ENCODE data around the gene PDCD1.
"Not testable (repeated sequence)": the region's sequence is repeated elsewhere in the genome, so short reads cannot be mapped to it uniquely, and the experiment has no call there.

PDCD1 gene

GRCh38 chr2:241818229-241818942 lies 40.3 kb downstream of the PDCD1 start:
- H3K27me3 Mint-ChIP-seq: peaks cover 25% of the 10 kb centered on the region
- peaks cover 3% of the 10 kb centered on the region for H3K36me3 Mint-ChIP-seq
- H3K27ac Mint-ChIP-seq: no peak overlapping the region
- peaks cover 2% of the 10 kb centered on the region for H3K9me3 Mint-ChIP-seq
- ATAC-seq (ENCODE audit: low read depth): no peak
- DNase-seq (ENCODE audit: low spot score in 2 of 2): peak in 1 of 2 donors; percentile 11
- H3K4me3 Mint-ChIP-seq: no peak overlapping the region
- peaks cover 19% of the 10 kb centered on the region for H3K4me1 Mint-ChIP-seq

GRCh38 chr2:241817821-241818215 lies 40.9 kb downstream of the PDCD1 start:
- not testable (repeated sequence) for ATAC-seq (ENCODE audit: low read depth); H3K4me3 Mint-ChIP-seq; H3K36me3 Mint-ChIP-seq; H3K9me3 Mint-ChIP-seq
- DNase-seq (ENCODE audit: low spot score in 2 of 2): peak in 1 of 2 donors; percentile 3
- H3K4me1 Mint-ChIP-seq: peaks cover 16% of the 10 kb centered on the region
- peaks cover 22% of the 10 kb centered on the region for H3K27me3 Mint-ChIP-seq
- peak overlapping the region; percentile 45 for H3K27ac Mint-ChIP-seq

GRCh38 chr2:241817126-241817820 lies 41.4 kb downstream of the PDCD1 start:
- no peak for ATAC-seq (ENCODE audit: low read depth)
- Mint-ChIP-seq H3K4me3 (peak overlapping the region; percentile 63), H3K36me3 (no peaks in the 10 kb centered on the region), H3K4me1 (peaks cover 13% of the 10 kb centered on the region), H3K27me3 (peaks cover 17% of the 10 kb centered on the region), H3K27ac (peak overlapping the region; percentile 45), H3K9me3 (no peaks in the 10 kb centered on the region)
- DNase-seq (ENCODE audit: low spot score in 2 of 2): no peak

- H3K4me3 Mint-ChIP-seq: no peak overlapping the region
- DNase-seq (ENCODE audit: low spot score in 2 of 2) (no peak), ATAC-seq (ENCODE audit: low read depth) (no peak)
- no peaks in the 10 kb centered on the region for H3K9me3 Mint-ChIP-seq
- no peaks in the 10 kb centered on the region for H3K36me3 Mint-ChIP-seq
- H3K4me1 Mint-ChIP-seq: peaks cover 13% of the 10 kb centered on the region
- H3K27me3 Mint-ChIP-seq: peaks cover 17% of the 10 kb centered on the region
- peak overlapping the region; percentile 45 for H3K27ac Mint-ChIP-seq
Observed at GRCh38 chr2:241816431-241817121, 42.1 kb downstream of the PDCD1 start.

GRCh38 chr2:241815477-241816430 lies 42.9 kb downstream of the PDCD1 start:
- Mint-ChIP-seq H3K27me3 (peaks cover 14% of the 10 kb centered on the region), H3K9me3 (no peaks in the 10 kb centered on the region), H3K27ac (no peak overlapping the region), H3K4me3 (no peak overlapping the region), H3K4me1 (peaks cover 11% of the 10 kb centered on the region), H3K36me3 (no peaks in the 10 kb centered on the region)
- peak in 1 of 2 donors; percentile 11 for DNase-seq (ENCODE audit: low spot score in 2 of 2)
- ATAC-seq (ENCODE audit: low read depth): no peak

GRCh38 chr2:241814643-241815476 lies 43.8 kb downstream of the PDCD1 start:
- Mint-ChIP-seq H3K27ac (no peak overlapping the region), H3K27me3 (peaks cover 14% of the 10 kb centered on the region), H3K4me3 (no peak overlapping the region), H3K9me3 (no peaks in the 10 kb centered on the region), H3K4me1 (peaks cover 7% of the 10 kb centered on the region), H3K36me3 (no peaks in the 10 kb centered on the region)
- no peak for ATAC-seq (ENCODE audit: low read depth)
- DNase-seq (ENCODE audit: low spot score in 2 of 2): no peak

GRCh38 chr2:241814393-241814642 lies 44.4 kb downstream of the PDCD1 start:
- H3K27me3 Mint-ChIP-seq: peaks cover 14% of the 10 kb centered on the region
- ATAC-seq (ENCODE audit: low read depth) (no peak), DNase-seq (ENCODE audit: low spot score in 2 of 2) (no peak)
- no peak overlapping the region for H3K4me3 Mint-ChIP-seq
- H3K9me3 Mint-ChIP-seq: no peaks in the 10 kb centered on the region
- H3K27ac Mint-ChIP-seq: no peak overlapping the region
- H3K4me1 Mint-ChIP-seq: peaks cover 6% of the 10 kb centered on the region
- H3K36me3 Mint-ChIP-seq: no peaks in the 10 kb centered on the region

- Mint-ChIP-seq H3K27me3 (peaks cover 10% of the 10 kb centered on the region), H3K4me3 (peak overlapping the region; percentile 16), H3K27ac (peak overlapping the region; percentile 78), H3K4me1 (peaks cover 6% of the 10 kb centered on the region), H3K9me3 (no peaks in the 10 kb centered on the region), H3K36me3 (no peaks in the 10 kb centered on the region)
- DNase-seq (ENCODE audit: low spot score in 2 of 2) (peak in 1 of 2 donors; percentile 54), ATAC-seq (ENCODE audit: low read depth) (peak; percentile 83)
Observed at GRCh38 chr2:241813644-241814392, 44.9 kb downstream of the PDCD1 start.

GRCh38 chr2:241812730-241813643 lies 45.7 kb downstream of the PDCD1 start:
- Mint-ChIP-seq H3K9me3 (no peaks in the 10 kb centered on the region), H3K4me3 (no peak overlapping the region), H3K36me3 (no peaks in the 10 kb centered on the region), H3K27me3 (peaks cover 14% of the 10 kb centered on the region), H3K27ac (peak overlapping the region; percentile 78), H3K4me1 (peaks cover 6% of the 10 kb centered on the region)
- ATAC-seq (ENCODE audit: low read depth) (no peak), DNase-seq (ENCODE audit: low spot score in 2 of 2) (no peak)

GRCh38 chr2:241811952-241812729 lies 46.6 kb downstream of the PDCD1 start:
- ATAC-seq (ENCODE audit: low read depth) (no peak), DNase-seq (ENCODE audit: low spot score in 2 of 2) (no peak)
- Mint-ChIP-seq H3K4me3 (no peak overlapping the region), H3K4me1 (peaks cover 3% of the 10 kb centered on the region), H3K36me3 (no peaks in the 10 kb centered on the region), H3K27me3 (peaks cover 11% of the 10 kb centered on the region), H3K27ac (no peak overlapping the region), H3K9me3 (no peaks in the 10 kb centered on the region)

GRCh38 chr2:241811201-241811951 lies 47.3 kb downstream of the PDCD1 start:
- Mint-ChIP-seq H3K27ac (no peak overlapping the region), H3K9me3 (no peaks in the 10 kb centered on the region), H3K36me3 (no peaks in the 10 kb centered on the region), H3K4me1 (peaks cover 3% of the 10 kb centered on the region), H3K27me3 (peaks cover 11% of the 10 kb centered on the region), H3K4me3 (no peak overlapping the region)
- ATAC-seq (ENCODE audit: low read depth) (no peak), DNase-seq (ENCODE audit: low spot score in 2 of 2) (no peak)

All from memory B cell (primary cell).